AG09309 (cell line): Measurements from ENCODE around the gene DSTN.
"Not testable (repeated sequence)": the region's sequence is repeated elsewhere in the genome, so short reads cannot be mapped to it uniquely, and the experiment has no call there.

Experiments
- DNase-seq: peaks from one replicate; pipeline ENCODE4 v3.0.0-alpha.2; 2010; ENCODE audit warnings: low read depth
- H3K4me3 ChIP-seq: 2 replicates; pipeline ENCODE4 v1.5.1; 2011; ENCODE audit warnings: mild to moderate bottlenecking, low read depth, low read length, moderate library complexity; ENCODE audit not compliant: control insufficient read depth
- TF ChIP-seq, protein P1 (sequence below): IDR thresholded peaks from 2 replicates; pipeline ENCODE4 v1.5.1; 2011; ENCODE audit warnings: mild to moderate bottlenecking, low read depth, low read length, inconsistent platforms; ENCODE audit not compliant: insufficient read depth, control insufficient read depth; ENCODE audit errors: missing control alignments

The DSTN gene

GRCh38 chr20:17655865-17656479 is 86.1 kb downstream of the DSTN start:
- H3K4me3 ChIP-seq = no peak overlapping the region
- TF ChIP-seq, protein P1, sequence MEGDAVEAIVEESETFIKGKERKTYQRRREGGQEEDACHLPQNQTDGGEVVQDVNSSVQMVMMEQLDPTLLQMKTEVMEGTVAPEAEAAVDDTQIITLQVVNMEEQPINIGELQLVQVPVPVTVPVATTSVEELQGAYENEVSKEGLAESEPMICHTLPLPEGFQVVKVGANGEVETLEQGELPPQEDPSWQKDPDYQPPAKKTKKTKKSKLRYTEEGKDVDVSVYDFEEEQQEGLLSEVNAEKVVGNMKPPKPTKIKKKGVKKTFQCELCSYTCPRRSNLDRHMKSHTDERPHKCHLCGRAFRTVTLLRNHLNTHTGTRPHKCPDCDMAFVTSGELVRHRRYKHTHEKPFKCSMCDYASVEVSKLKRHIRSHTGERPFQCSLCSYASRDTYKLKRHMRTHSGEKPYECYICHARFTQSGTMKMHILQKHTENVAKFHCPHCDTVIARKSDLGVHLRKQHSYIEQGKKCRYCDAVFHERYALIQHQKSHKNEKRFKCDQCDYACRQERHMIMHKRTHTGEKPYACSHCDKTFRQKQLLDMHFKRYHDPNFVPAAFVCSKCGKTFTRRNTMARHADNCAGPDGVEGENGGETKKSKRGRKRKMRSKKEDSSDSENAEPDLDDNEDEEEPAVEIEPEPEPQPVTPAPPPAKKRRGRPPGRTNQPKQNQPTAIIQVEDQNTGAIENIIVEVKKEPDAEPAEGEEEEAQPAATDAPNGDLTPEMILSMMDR = no peak
- no peak for DNase-seq

- TF ChIP-seq, protein P1 = no peak
- no peak overlapping the region for H3K4me3 ChIP-seq
- DNase-seq = no peak
These were observed 87.4 kb downstream of the DSTN start for GRCh38 chr20:17657079-17657825.

- no peak for DNase-seq
- TF ChIP-seq, protein P1 = no peak
- no peak overlapping the region for H3K4me3 ChIP-seq
These were observed 88.2 kb downstream of the DSTN start for GRCh38 chr20:17657898-17658647.

DNA sequence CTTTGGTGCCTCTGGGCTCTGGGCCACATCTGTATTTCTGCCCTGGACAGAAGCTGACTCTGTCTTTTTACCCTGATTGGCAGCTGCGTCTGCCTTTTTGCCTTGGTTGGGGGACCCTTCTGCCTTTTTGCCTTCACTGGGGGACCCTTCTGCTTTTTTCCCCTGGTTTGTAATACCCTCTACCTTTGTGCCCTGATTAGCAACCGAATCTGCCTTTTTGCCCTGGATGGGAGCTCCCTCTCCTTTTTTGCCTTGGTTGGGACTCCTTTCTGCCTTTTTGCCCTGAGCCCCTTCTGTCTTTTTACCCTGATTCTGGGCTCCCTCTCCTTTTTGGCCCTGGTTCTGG is 88.7 kb downstream of the DSTN start:
- DNase-seq = no peak
- TF ChIP-seq, protein P1 = no peak
- H3K4me3 ChIP-seq = no peak overlapping the region

DNA sequence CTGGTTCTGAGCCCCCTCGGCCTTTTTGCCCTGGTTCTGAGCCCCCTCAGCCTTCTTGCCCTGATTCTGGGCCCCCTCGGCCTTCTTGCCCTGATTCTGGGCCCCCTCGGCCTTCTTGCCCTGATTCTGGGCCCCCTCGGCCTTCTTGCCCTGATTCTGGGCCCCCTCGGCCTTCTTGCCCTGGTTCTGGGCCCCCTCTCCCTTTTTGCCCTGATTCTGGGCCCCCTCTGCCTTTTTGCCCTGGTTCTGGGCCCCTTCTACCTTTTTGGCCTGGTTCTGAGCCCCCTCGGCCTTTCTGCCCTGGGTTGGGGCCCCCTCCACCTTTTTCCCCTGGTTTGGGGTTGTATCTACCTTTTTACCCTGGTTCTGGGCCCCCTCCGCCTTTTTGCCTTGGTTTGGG is 89.5 kb downstream of the DSTN start:
- not testable (repeated sequence) for H3K4me3 ChIP-seq, DNase-seq
